GM19025 (cell line): ENCODE measurements around the gene AQP2.
"Not testable (repeated sequence)": the region's sequence is repeated elsewhere in the genome, so short reads cannot be mapped to it uniquely, and the experiment has no call there.

Experiments used
- ATAC-seq: cut with Tn5 transposase; IDR thresholded peaks from one replicate; pipeline ENCODE4 v1.9.1; 2021; ENCODE audit warnings: mild to moderate bottlenecking, low read depth, moderate library complexity; ENCODE audit not compliant: unreplicated experiment

Gene AQP2

DNA sequence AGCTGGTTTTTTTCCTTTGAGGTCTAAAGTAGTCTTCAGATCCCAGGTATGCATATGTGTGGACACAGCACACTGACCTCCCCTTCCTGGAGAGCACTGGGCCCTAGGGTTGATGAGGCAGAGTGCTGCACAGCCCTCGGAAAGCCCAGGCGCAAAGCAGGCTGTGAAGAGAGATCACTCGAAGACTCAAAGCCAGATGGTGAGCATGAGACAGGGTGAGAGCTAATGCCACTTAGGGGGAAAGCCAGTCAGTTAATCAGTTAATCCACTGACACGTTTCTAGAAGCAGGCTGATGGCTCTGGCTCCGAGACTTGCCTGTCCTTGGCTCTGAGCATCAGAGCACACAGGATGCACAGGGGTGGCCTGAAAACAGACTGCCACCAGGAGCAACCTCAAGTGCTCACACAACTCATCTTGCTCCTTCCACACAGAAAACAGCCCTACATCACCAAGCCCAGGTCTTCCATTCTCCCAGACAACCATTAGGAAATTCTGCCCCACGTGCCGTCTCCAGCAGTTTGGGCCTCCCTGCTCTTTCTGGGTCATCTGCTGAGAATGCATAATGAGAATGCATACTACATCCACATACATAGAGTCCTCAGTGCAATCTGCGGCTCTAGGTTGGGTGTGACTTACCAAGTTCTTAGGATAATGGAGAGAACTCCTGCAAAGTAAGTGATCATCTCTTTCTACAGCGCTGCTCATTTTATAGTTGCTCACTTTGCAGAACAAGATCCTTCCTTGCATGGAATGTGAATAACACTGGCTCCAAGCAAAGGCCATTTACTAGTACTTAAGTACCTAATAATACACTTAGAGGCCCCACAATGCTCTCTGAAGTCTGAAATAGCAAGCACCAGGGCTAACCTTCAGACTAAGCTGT lies 34.2 kb downstream of the AQP2 start:
- ATAC-seq: no peak

DNA sequence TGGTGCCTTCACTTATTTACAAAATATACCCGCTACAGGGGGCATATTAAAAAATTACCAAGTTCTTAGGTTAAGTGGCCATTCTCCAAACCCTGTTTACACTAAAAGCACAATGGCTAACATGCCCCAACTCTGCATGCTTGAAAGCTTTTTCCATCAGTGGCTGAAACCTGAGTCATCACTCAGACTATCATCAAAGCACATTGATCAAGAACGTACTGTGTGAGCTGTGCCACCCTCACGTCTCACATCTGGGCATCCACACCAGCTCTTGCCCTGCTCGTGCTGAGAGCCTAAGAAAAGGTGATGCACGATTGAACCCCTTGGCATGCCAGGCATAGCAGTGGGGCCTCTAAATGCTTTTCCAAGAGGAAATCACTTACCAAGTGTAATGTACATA lies 35.4 kb downstream of the AQP2 start:
- ATAC-seq: no peak

DNA sequence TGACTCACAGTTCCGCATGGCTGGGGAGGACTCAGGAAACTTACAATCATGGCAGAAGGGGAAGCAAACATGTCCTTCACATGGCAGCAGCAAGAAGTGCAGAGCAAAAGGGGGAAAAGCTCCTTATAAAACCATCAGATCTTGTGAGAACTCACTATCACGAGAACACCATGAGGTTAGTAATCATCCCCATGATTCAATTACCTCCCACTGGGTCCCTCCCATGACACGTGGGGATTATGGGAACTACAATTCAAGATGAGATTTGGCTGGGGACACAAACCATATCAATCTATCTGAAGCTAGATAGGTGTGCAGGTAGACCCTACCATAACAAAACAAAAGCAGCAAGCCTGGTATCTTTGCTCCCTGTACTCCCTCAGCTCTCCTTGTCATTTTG lies 35.9 kb downstream of the AQP2 start:
- not testable (repeated sequence) for ATAC-seq

DNA sequence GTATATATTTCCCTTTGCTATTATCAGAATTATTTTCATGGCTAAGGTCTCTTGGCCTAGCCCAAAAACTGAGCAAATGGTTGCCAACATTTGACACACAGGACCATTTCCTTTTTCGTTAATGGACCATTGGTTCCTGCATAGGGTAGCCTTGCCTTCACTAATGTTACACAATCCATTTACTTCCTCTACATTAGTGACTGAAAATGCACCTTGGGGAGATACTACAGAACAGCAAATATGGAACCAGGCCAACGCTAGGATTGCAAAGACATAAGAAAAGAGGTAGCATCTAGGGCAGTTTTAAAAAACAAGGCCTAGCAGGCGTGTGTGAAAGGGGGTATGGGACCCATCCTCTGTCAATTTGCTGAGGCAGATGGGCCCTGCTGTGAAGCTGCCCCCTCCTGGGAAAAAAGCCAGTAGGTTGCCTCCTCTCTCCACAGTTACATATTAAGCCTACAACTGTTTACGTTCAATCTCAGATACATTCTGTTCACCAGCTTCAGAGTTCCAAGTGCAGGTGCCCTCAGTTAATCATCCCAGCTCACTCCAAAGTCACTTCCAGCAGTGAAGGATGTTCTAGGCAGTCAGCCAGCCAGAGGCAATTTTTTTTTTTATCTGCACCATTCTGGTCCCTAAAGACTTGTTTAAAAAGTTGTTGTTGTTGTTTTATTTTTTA lies 37.2 kb downstream of the AQP2 start:
- ATAC-seq: no peak

DNA sequence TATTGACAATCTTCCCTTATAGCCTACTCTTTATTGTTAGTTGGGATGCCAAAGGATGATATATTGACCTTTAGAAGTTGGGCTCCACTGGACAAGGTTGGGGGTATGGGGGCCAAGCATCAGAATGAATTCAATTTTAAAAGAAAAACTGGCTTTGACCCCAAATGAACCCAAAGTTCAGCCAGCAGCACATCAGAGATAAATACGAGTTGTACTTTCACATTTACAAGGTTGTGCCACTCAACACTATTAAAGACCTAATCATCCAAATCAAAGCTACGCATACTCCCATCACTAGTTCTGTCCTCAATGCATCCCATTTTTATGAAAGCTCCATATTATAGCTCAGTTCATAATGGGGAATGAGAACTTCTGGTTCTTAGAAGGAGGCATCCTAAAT lies 38.9 kb downstream of the AQP2 start:
- not testable (repeated sequence) for ATAC-seq

DNA sequence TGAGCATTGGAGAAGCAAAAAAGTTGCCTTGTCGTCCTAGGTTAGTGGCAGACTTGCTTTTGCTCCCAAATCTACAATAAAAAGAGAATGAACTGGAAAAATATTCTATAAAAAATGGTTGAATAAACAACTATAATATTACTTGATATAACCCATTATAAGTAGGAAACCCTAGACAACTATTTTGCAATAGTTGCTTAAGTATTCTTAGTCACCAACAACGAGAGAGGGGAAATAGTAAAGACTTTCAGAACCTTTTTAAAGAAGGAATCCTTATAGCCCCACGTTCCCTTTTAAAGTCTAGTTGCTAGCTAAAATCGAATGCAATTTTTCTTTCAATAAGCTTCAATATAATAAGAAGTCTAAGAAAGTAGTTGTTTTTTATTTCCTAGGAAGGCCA lies 39.7 kb downstream of the AQP2 start:
- no peak for ATAC-seq

DNA sequence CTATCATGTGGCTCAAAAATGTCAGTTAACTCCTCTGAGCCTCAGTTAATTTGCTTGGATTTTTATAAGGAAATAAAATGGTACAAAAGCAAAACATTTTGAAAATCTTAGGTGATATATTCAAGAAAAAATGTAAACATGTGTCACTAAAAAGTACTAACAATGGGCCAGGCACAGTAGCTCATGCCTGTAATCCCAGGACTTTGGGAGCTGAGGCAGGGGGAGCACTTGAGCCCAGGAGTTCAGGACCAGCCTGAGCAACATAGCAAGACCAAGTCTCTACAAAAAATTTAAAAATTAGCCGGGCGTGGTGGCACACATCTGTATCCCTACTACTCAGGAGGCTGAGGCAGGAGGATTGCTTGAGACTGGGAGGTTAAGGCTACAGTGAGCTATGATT lies 47.9 kb downstream of the AQP2 start:
- no peak for ATAC-seq

DNA sequence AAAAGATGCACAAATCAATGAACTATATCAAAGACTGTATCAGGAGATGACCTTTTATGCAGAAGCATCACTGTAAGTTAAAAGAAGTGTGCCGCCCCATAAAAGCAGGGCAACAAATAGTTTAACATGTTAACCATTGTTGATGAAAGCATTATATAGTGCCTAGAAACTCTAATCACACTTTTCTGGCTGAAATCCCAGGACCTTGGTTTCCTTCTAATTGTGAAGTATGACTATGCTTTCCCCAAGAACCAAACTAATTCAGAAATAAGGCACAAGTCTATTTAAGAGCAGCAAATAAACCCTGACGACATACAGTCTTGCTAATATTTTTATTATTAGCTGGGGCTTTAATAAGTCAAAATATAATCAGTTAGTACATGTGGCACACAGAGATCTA lies 53.1 kb downstream of the AQP2 start:
- no peak for ATAC-seq

DNA sequence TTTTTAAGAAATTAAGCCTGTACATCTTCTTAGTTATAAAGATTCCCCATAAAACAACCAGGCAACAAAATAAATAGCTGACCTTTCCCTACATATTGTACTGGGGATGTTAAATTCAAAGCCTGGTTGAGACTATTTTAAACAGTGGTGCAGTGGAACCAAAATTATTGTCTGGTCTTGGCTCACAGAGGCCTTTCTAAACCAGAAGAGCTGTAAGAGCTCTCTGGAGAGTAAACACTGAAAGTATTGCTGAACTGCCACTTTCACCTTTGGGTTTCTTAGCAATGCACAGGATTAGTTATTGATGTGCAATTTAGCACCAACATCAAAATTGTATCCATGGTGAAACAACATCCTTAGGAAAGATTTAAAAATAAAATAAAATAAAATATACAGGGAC lies 54.2 kb downstream of the AQP2 start:
- ATAC-seq: no peak

DNA sequence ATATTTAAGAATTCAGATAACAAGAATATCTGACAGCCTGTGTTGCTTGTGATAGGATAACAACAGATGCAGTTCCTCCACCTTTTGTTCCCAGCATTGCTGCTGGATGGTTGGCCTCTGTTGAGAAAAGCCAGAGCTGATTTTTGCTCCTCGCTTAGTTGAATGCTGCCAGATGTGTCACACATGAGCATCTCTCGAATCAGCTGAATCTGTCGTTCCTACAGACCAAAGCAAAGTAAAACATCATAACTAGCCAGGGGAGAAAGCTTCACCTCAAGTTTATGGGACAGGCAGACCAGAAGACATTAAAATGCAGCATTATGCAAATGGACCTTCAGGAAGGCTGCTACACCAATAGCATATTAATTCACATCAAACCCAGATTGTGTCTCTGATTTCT lies 54.6 kb downstream of the AQP2 start:
- no peak for ATAC-seq

DNA sequence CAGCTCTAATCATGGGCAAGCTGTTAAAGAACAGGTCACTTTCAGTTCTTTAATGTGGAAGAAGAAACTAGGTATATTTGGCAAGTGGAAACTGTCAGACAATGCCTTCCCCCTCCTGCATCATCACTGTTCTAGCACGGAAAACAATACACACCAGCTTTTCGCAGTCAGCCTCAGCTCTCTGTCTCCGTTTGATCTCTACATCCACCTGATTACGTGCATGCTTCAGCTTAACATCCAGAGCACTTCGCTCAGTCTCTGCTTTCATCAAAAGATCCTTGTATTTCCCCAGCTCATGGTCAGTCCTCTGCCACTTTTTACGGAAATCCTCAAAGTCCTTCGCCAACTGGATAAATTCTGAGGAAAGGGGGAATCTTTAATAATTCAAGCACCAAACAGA lies 55.7 kb downstream of the AQP2 start:
- ATAC-seq: no peak

DNA sequence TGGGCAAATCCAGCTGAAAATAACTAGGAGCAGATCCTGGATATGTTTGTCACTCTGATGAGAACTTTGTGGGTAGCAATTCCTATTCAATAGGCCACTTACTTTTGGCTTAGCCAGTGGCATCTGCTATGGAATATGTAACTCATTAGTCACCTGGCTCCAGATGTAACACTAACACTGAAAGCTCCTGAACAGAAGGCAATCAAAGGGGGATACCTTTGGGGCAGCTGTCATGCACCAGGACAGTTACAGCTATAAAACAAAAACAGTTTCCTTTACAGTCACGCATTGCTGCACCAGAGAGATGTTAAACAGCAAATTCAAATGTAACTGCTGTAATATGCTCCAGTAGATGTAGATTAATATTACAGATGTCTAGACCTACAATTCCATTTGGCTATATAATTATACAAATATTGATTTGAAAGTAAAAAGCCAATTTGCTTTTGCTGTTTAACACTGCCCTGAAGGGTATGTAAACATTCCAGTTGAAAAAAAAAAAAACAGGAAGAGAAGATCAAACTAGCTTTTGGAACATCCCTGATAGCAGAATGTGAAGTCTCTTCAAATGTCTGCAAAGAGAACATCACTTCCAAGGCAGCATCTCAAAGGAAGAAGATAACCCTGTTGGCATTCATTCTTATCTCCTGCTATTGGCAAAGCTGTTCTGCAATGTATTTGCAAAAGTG lies 56.4 kb downstream of the AQP2 start:
- no peak for ATAC-seq
